ENCODE results near the gene PPP2CA.
"Not testable (repeated sequence)": the region's sequence is repeated elsewhere in the genome, so short reads cannot be mapped to it uniquely, and the experiment has no call there.

PPP2CA gene

DNA sequence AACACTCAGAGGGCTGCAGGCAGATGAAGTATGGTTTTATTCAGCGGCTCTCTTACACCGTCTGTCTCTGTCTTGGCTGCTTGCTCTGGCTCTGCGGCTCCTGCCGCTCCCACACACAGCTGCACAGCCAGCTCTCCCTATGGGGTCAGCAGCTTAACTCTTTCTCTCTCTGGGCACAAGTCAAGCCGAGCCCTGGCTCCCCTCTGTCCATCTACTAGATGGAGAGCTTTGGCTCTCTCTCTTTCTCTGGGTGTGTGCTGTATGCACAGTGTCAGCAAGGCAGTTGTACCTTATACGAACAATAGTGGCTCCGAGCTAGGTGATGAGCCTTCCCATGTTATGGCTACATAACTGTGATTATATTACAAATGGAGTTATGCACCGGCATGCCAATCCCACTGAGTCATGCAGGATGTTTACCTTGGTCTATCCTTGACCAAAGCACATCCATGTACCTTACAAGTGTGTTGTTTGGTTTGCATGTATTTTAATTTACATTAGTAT lies 19.3 kb upstream of the PPP2CA start:
- DNase-seq = no peak

DNA sequence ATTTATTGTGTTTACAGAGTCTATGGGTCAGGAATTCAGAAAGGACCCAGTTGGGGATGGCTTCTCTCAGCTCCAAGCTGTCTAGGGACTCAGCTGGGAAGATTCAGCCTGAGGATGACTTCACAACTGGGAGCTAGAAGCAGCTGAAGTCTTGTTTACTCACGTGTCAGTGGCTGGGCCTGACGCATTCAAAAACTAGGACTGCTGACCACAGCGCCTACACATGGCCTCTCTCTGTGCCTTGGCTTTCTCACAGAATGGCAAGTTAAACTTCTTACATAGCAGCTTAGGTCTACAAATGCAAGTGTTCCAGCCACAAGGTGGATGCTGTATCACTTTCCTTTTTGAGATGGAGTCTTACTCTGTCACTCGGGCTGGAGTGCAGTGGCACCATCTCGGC lies 16.3 kb upstream of the PPP2CA start:
- DNase-seq = no peak

DNA sequence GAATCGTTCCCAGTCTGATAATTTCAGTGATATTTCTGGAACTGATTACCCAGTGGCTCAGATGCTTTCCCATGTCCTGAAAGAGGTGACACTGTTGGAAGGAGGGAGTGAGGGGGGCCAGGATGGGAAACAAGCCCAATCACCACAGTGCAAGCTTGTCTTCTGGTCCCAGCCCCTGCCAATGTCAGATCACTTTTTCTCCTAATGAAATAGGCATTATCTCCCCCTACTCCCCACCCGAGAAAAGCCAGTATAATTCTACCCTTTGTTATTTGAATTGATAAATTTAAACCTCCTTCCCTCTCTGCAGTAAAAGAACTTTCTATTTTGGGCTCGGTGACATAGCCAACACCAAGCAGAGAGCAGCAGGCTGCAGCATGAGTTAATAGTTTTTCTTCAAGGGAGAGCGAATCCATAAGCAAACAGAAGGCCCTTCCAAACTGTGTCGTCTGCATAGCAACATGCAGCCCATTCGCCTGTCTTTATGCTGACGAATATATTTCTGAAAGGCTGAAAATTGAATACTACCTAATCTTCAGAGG lies 14.6 kb upstream of the PPP2CA start:
- DNase-seq = no peak

GRCh38 chr5:134236820-134237219 lies 10.9 kb upstream of the PPP2CA start:
- no peak for DNase-seq

GRCh38 chr5:134236318-134236717 lies 10.4 kb upstream of the PPP2CA start:
- DNase-seq = no peak

GRCh38 chr5:134228624-134229023 lies 2.8 kb upstream of the PPP2CA start:
- DNase-seq = no peak

DNA sequence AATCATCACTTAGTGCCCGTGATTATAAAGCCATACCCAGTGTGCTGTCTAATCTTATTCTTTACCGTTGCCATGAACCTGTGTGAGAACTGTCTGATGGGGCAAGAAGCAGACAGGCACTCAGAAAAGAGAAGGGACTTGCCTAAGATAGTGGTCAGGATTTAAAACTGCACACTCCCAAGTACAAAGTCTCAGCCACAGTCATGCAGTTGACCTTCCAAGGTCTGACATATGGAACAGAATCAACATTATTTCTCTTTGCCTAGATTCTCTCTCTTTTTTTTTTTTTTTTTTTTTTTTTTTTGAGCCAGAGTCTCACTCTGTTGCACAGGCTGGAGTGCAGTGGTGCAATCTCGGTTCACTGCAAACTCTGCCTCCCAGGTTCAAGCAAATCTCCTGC lies 1.9 kb upstream of the PPP2CA start:
- no peak for DNase-seq

DNA sequence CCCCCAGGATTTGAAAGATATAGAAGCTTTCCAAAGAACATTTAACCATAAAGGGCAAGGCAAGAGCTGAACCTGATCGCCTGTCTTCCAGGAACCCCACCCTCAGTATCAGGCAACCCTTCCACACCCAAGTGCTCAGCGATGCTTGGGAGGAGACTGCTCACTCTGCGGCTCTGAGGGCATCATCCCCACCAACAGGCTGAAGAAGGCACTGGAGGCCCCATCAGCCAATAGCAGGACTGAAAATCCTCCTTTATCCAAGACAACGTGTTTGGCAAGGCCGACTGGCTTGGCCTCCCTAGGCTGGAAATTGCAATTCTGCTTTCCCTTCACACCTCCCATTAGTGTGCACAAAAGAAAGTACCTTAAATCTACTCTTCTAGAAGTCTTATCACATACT lies 1.4 kb upstream of the PPP2CA start:
- peak in 1 of 2 donors; percentile 3 for DNase-seq

DNA sequence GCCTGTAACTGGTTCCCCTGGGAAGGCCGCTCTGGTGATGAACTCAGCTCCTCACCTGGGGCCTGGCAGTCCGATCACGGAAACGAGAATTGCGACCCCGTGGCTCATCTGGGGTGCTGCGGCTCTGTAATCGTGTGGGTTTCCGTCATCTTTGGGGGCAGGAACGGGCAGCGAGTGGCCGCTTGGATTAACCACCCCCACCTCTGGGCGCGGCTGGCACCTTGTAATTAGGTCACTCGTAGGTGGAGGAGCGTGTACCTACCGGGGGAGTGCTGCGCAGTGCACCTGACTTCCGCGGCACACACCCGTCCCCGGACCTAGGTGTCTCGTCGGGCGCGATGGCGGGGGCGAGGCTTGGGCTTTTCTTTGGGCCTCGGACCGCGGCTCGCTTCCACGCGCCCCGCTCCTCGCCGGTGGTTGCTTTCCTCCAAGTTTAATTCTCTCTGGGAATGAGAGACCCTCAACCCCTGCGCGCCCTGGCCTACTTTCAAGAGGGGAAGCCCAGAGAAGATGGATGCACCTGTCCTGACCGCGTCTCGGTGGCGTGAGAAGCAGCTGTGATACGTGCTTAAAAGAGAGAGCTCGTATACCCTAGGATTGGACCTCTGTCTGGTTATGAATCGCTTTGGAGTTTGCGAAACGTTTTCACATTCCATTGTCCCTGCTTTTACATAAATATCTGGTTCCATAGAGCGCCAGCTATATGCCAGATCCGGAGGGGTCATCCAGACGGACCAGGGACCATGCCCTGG lies 744 bp upstream of the PPP2CA start:
- DNase-seq = peak; percentile 89 to 91

GRCh38 chr5:134224888-134225779 lies 739 bp downstream of the PPP2CA start:
- DNase-seq = peak; percentile 68 to 72

DNA sequence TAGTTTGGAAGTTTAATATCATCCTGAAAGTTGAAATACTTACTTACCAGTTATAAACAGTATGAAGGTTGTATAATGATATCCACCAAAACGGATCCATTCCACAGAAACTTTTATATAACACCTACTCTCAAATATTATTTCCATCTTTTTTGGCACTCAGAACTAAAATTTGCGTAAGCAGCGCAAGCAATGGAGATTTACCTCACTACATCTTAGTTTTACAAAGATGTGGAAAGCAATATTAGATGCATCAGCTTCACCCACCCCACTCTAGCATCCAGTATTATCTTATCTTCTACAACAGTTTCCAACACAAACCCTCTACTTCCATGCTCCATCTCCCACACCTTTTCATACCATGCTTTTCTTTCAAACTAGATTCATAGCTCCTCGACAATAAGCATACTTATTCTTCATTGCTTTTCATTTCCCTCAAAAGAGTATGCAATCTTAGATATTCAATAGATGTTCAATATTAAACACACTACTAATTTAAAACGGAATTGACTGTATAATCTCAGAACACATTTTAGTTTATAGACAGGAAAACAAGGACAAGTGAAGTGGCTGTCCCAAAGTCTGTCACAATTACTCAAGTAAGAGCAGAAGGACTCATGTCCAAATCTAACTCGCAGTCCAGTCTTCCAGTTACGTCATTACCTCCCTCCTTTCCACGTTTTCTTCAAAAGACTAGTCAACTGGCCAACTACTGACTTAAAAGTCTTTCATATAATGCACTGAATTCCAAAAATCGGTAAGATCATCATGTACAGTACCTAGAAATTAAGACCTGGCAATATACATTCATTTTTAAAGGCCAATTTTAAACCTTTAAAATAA lies 2.2 kb downstream of the PPP2CA start:
- DNase-seq = no peak

GRCh38 chr5:134221690-134222089 lies 4.2 kb downstream of the PPP2CA start:
- DNase-seq = not testable (repeated sequence)

GRCh38 chr5:134215757-134216156 lies 10.1 kb downstream of the PPP2CA start:
- DNase-seq = no peak

DNA sequence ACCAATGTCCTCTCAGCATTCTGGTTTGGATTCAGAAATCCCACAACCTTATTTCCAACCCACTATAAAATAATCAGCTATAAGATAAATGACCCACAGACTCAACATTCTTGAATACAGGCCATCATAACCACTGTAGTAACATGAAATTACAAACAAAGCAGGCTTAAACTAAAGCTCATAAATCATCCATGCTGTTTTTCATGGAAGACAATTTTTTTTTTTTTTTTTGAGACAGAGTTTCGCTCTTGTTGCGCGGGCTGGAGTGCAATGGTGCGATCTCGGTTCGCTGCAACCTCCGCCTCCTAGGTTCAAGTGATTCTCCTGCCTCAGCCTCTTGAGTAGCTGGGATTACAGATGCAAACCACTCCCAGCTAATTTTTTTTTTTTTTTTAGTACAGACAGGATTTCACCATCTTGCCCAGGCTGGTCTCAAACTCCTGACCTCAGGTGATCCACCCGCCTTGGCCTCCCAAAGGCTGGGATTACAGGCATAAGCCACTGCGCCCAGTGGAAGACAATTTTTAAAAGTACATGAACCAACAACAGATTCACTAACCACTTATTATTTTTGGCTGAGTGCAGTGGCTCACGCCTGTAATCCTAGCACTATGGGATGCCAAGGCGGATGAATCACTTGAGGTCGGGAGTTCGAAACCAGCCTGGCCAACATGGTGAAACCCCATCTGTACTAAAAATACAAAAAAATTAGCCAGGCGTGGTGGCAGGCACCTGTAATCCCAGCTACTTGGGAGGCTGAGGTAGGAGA lies 14.4 kb downstream of the PPP2CA start:
- not testable (repeated sequence) for DNase-seq

- DNase-seq = no peak
Measured at GRCh38 chr5:134209477-134210245, 16.2 kb downstream of the PPP2CA start.

GRCh38 chr5:134207696-134208095 lies 18.2 kb downstream of the PPP2CA start:
- DNase-seq = no peak

DNA sequence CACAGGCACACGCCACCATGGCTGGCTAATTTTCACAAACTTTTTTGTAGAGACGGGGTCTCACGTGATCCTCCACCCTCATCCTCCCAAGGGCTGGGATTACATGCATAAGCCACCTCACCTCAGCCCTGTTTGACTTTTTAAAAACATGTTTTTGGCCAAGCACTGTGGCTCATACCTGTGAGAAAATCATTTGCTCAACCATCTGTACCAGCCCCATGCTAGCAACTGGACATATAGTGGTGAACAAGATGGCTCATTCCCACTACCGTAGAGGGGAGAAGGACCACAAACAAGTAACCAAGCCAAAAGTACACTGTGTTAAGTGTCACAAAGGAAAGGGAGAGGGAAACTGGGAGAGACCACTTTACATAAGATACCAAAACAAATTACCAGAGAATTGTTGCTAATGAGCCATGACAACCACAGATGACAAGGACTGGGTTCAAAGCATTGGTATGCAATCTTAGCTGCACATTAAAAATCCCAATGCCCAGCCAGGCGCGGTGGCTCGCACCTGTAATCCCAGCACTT lies 19.2 kb downstream of the PPP2CA start:
- no peak for DNase-seq

DNA sequence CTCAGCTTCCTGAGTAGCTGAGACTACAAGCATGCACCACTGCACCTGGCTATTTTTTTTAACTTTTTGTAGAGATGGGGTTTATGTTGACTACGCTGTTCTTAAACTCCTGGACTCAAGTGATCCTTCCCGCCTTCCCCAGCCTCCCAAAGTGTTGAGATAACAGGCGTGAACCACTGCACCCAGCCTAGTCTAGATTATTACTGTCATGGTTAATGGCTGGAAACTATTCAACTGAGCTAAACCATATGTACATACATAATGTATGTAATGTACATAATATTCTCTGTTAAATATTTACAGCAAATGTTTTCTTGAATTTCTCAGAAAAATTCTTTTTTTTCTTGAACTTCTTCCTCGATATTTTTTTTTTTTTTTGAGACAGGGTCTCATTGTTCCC lies 21.3 kb downstream of the PPP2CA start:
- no peak for DNase-seq

GRCh38 chr5:134203630-134204029 lies 22.2 kb downstream of the PPP2CA start:
- no peak for DNase-seq

- DNase-seq = no peak
Measured at GRCh38 chr5:134195666-134196065, 30.2 kb downstream of the PPP2CA start.

DNA sequence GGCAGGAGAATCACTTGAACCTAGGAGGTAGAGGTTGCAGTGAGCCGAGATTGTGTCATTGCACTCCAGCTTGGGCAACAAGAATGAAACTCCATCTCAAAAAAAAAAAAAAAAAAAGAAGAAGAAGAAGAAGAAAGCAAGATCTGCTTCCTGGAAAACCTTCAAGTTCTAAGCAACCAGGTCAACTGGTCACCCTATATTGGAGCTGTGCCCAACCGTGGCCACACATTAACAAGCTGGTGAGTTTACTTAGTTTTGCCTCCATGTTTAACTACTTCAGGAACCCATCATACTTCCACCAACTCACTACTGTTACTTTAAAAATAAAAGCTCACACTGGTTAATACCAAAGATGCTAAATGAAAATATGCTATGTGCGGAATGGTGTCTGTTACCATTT lies 36.8 kb downstream of the PPP2CA start:
- DNase-seq = no peak

Data from CD4-positive, alpha-beta T cell treated with Interleukin-1 beta for 1 hour (primary cell).